H9 (cell line): ENCODE measurements around the gene NKX2-3. TPM values are rescaled to one million over a fixed set of nuclear protein-coding genes. Genes with fewer than 3 reads are reported as not detected.

ENCODE experiments used
- DNase-seq: peaks from one replicate; pipeline ENCODE4 v3.0.0-alpha.2; 2017
- H2AFZ ChIP-seq: one replicate; pipeline ENCODE4 v1.6.1; 2013; ENCODE audit warnings: mild to moderate bottlenecking, low read length, control low read depth, moderate library complexity
- H2AK5ac ChIP-seq: 2 replicates; pipeline ENCODE4 v1.6.1; 2013; ENCODE audit warnings: low read length, control low read depth, mixed read lengths; ENCODE audit not compliant: insufficient read length
- H2BK120ac ChIP-seq: one replicate; pipeline ENCODE4 v1.6.1; 2013; ENCODE audit warnings: low read depth, mild to moderate bottlenecking, low read length, control low read depth, inconsistent platforms; ENCODE audit not compliant: poor library complexity, severe bottlenecking
- H2BK12ac ChIP-seq: 2 replicates; pipeline ENCODE4 v1.6.1; 2013; ENCODE audit warnings: low read length, control low read depth, mixed read lengths, low read depth; ENCODE audit not compliant: insufficient read length
- H2BK15ac ChIP-seq: 2 replicates; pipeline ENCODE4 v1.6.1; 2013; ENCODE audit warnings: low read depth, low read length, control low read depth
- H2BK20ac ChIP-seq: one replicate; pipeline ENCODE4 v1.6.1; 2013; ENCODE audit warnings: low read depth, mild to moderate bottlenecking, low read length, control low read depth, inconsistent platforms; ENCODE audit not compliant: poor library complexity, severe bottlenecking
- H2BK5ac ChIP-seq: 2 replicates; pipeline ENCODE4 v1.6.1; 2013; ENCODE audit warnings: low read length, control low read depth, mixed read lengths; ENCODE audit not compliant: insufficient read length
- H3K14ac ChIP-seq: 2 replicates; pipeline ENCODE4 v1.6.1; 2013; ENCODE audit warnings: low read length, control low read depth; ENCODE audit not compliant: insufficient read depth
- H3K18ac ChIP-seq: 2 replicates; pipeline ENCODE4 v1.6.1; 2013; ENCODE audit warnings: low read depth, mild to moderate bottlenecking, mixed read lengths, low read length, control low read depth; ENCODE audit not compliant: insufficient read length
- H3K23ac ChIP-seq: 2 replicates; pipeline ENCODE4 v1.6.1; 2013; ENCODE audit warnings: low read length, control low read depth, mixed read lengths, low read depth; ENCODE audit not compliant: insufficient read length
- H3K23me2 ChIP-seq: 2 replicates; pipeline ENCODE4 v1.6.1; 2013; ENCODE audit warnings: low read depth, mild to moderate bottlenecking, mixed read lengths, low read length, control low read depth; ENCODE audit not compliant: insufficient read length, poor library complexity, severe bottlenecking
- H3K27ac ChIP-seq: 2 replicates; pipeline ENCODE4 v1.5.1; 2013; ENCODE audit warnings: low read length, control low read depth, mixed read lengths, low read depth; ENCODE audit not compliant: insufficient read length
- H3K27me3 ChIP-seq: 2 replicates; pipeline ENCODE4 v1.6.1; 2013; ENCODE audit warnings: low read length, control low read depth, inconsistent platforms; ENCODE audit not compliant: insufficient read depth
- H3K4ac ChIP-seq: 2 replicates; pipeline ENCODE4 v1.6.1; 2013; ENCODE audit warnings: low read depth, mild to moderate bottlenecking, control low read depth, inconsistent platforms, low read length, moderate library complexity
- H3K4me1 ChIP-seq: 2 replicates; pipeline ENCODE4 v1.6.1; 2013; ENCODE audit warnings: low read length, control low read depth, inconsistent platforms; ENCODE audit not compliant: insufficient read depth
- H3K4me2 ChIP-seq: 2 replicates; pipeline ENCODE4 v1.6.1; 2013; ENCODE audit warnings: low read length, control low read depth, mixed read lengths; ENCODE audit not compliant: insufficient read length, insufficient read depth
- H3K56ac ChIP-seq: 2 replicates; pipeline ENCODE4 v1.6.1; 2013; ENCODE audit warnings: low read depth, mild to moderate bottlenecking, mixed read lengths, low read length, control low read depth; ENCODE audit not compliant: insufficient read length
- H3K79me1 ChIP-seq: 2 replicates; pipeline ENCODE4 v1.6.1; 2013; ENCODE audit warnings: low read depth, mild to moderate bottlenecking, moderate library complexity, low read length, control low read depth, inconsistent platforms; ENCODE audit not compliant: insufficient read depth, poor library complexity, severe bottlenecking
- H3K79me2 ChIP-seq: 2 replicates; pipeline ENCODE4 v1.6.1; 2013; ENCODE audit warnings: low read length, control low read depth, inconsistent platforms; ENCODE audit not compliant: insufficient read depth
- H3K9ac ChIP-seq: 2 replicates; pipeline ENCODE4 v1.6.1; 2013; ENCODE audit warnings: low read length, control low read depth, mixed read lengths; ENCODE audit not compliant: insufficient read length; ENCODE audit errors: extremely low read depth
- H3K9me3 ChIP-seq: one replicate; pipeline ENCODE4 v1.6.1; 2013; ENCODE audit warnings: low read depth, low read length, inconsistent platforms; ENCODE audit not compliant: control insufficient read depth
- H3T11ph ChIP-seq: one replicate; pipeline ENCODE4 v1.6.1; 2013; ENCODE audit warnings: mild to moderate bottlenecking, low read length, control low read depth, inconsistent platforms
- H4K20me1 ChIP-seq: one replicate; pipeline ENCODE4 v1.6.1; 2013; ENCODE audit not compliant: control insufficient read depth, insufficient read length, insufficient read depth
- H4K5ac ChIP-seq: 2 replicates; pipeline ENCODE4 v1.6.1; 2013; ENCODE audit warnings: low read depth, mild to moderate bottlenecking, mixed read lengths, low read length, control low read depth; ENCODE audit not compliant: insufficient read length
- H4K8ac ChIP-seq: replicated peaks from 2 replicates; pipeline ENCODE4 v1.6.1; 2013; ENCODE audit warnings: low read length, control low read depth, mixed read lengths, low read depth; ENCODE audit not compliant: insufficient read length
- H4K91ac ChIP-seq: 2 replicates; pipeline ENCODE4 v1.6.1; 2013; ENCODE audit warnings: low read depth, mild to moderate bottlenecking, moderate library complexity, mixed read lengths, low read length, control low read depth; ENCODE audit not compliant: insufficient read length
- H3K27ac Mint-ChIP-seq, 3 experiments: 2 replicates in 2 of 3; 3 replicates in 1 of 3; pipeline ENCODE4 v1.8.0; 2020 to 2021; ENCODE audit warnings: mixed read lengths in 3 of 3, mild to moderate bottlenecking in 1 of 3, moderate library complexity in 1 of 3
- H3K27me3 Mint-ChIP-seq: 2 replicates; pipeline ENCODE4 v1.8.0; 2021; ENCODE audit warnings: low read depth, mild to moderate bottlenecking, moderate library complexity, mixed read lengths
- H3K36me3 Mint-ChIP-seq, 3 experiments: 2 replicates in 2 of 3; 3 replicates in 1 of 3; pipeline ENCODE4 v1.8.0; 2020 to 2021; ENCODE audit warnings: low read depth in 3 of 3, mixed read lengths in 3 of 3; ENCODE audit not compliant: insufficient read depth in 1 of 3
- H3K4me1 Mint-ChIP-seq, 2 experiments: 2 replicates each; pipeline ENCODE4 v1.8.0; 2020; ENCODE audit warnings: mixed read lengths in 2 of 2
- H3K4me3 Mint-ChIP-seq, 2 experiments: 2 replicates in 1 of 2; 3 replicates in 1 of 2; pipeline ENCODE4 v1.8.0; 2020 to 2021; ENCODE audit warnings: mild to moderate bottlenecking in 2 of 2, mixed read lengths in 2 of 2, moderate library complexity in 1 of 2
- H3K9me3 Mint-ChIP-seq, 2 experiments: 2 replicates in 1 of 2; 3 replicates in 1 of 2; pipeline ENCODE4 v1.8.0; 2020; ENCODE audit warnings: mild to moderate bottlenecking in 2 of 2, mixed read lengths in 2 of 2, moderate library complexity in 1 of 2
- CTCF ChIP-seq: fragments of 200-600 bp; sonication (generic); conservative IDR thresholded peaks from 3 replicates; pipeline ENCODE4 v1.8.0; 2021; ENCODE audit warnings: antibody characterized with exemption, mild to moderate bottlenecking
- WGBS: extraction: QIAGEN DNeasy Blood & Tissue Kit; methylation state at CpG from one replicate; pipeline ENCODE4 v1.1.7; 2013; ENCODE audit warnings: missing lambda C conversion rate, low lambda C conversion rate, mixed read lengths; ENCODE audit not compliant: insufficient read length; ENCODE audit errors: extremely low coverage; 5-methylcytosine and 5-hydroxymethylcytosine counted together
- total RNA-seq: library from RNA; stranded (reverse); gene quantifications from 2 replicates; pipeline ENCODE4 v1.2.1, GENCODE V29; 2021

Gene NKX2-3
- total RNA-seq, 1 experiment from 2014 or later, result not detected

- Histone ChIP-seq H3K27ac (no peak overlapping the region), H3K27me3 (peaks cover 94% of the 10 kb centered on the region), H3K18ac (no peak overlapping the region), H3T11ph (no peak overlapping the region), H4K8ac (no peak overlapping the region), H3K56ac (no peak overlapping the region), H4K20me1 (no peaks in the 10 kb centered on the region), H3K79me2 (no peaks in the 10 kb centered on the region), H2BK20ac (no peak overlapping the region), H3K4me2 (peak overlapping the region; percentile 17), H3K9me3 (no peaks in the 10 kb centered on the region), H3K4ac (no peak overlapping the region), H2AK5ac (no peak overlapping the region), H3K23ac (no peak overlapping the region), H2BK15ac (no peak overlapping the region), H4K91ac (no peak overlapping the region), H3K23me2 (peaks cover 11% of the 10 kb centered on the region), H3K79me1 (no peaks in the 10 kb centered on the region), H4K5ac (no peak overlapping the region), H2BK5ac (no peak overlapping the region), H3K9ac (no peak overlapping the region), H3K4me1 (peaks cover under 1% of the 10 kb centered on the region; the same call in 1 of the 2 replicates), H2AFZ (no peak overlapping the region), H2BK120ac (no peak overlapping the region), H3K14ac (no peak overlapping the region), H2BK12ac (no peak overlapping the region)
- Mint-ChIP-seq H3K36me3 (no peaks in the 10 kb centered on the region; a peak in 1 of 7 replicates), H3K9me3 (peaks cover 0 to under 1% of the 10 kb centered on the region in 2 experiments; a peak in 3 of 5 replicates), H3K4me1 (peaks cover 21 to 49% of the 10 kb centered on the region in 2 experiments), H3K27ac (no peak overlapping the region), H3K4me3 (peak overlapping the region in 1 of 2 experiments; percentile 76; a peak in 4 of 5 replicates), H3K27me3 (peaks cover 98% of the 10 kb centered on the region)
- no CpG with 5 or more reads among the region's 10 CpGs for WGBS
- peak; percentile 35 for DNase-seq
- TF ChIP-seq CTCF, result no peak
Measured at GRCh38 chr10:99537989-99538917, 5.5 kb downstream of the NKX2-3 start.
